Measurements from ENCODE around the gene HOXA10. TPM values are rescaled to one million over a fixed set of nuclear protein-coding genes. Genes with fewer than 3 reads are reported as not detected.

HOXA10 gene
- total and polyA plus RNA-seq, 9 donors, result 0.25 to 2.8 (median 0.91) TPM; not detected in 1

DNA sequence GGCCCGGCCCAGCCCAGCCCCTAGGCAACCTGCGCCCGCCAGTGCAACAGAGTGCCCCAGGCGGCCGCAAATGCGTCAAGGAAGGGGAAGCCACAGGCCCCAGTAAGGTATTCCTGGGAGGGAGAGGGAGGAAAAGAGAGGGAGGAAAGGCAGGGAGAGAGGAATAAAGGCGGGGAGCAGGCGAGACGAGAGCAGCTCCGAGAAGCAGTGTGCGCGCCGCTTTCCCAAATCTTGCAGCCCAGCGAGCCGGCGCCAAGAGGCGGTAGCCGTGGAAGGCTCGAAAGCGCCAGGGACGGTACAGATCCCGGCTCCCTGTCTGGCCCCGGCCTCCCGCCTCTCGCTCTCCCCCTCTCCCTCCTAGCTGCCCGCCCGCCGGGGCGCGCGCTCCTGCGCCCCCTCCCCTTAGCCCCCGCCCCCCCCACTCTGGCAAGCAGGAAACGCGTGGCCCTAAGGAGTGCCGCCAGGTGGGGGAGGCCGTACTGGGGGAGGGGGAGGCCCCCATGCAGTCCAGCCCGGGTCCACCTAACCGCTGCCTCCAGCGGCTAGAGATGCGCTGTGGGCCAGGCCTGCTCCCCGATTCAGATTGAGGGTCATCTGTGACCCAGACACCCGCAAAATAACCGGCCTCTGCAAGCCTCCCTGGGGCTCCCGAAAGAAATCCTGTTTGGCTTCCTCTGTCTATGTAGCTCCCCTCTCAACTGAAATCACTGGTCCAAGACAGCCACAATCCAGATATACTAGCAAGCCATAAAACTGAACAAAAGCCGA lies 4.3 kb downstream of the HOXA10 start:
- H3K27me3 ChIP-seq, result peaks cover 22% of the 10 kb centered on the region
- no peak overlapping the region for H3K27ac ChIP-seq
- TF ChIP-seq POLR2A (IDR thresholded peaks at IDR 0.05) (no peak), EP300 (IDR thresholded peaks at IDR 0.05) (no peak)
- TF ChIP-seq, protein P1, sequence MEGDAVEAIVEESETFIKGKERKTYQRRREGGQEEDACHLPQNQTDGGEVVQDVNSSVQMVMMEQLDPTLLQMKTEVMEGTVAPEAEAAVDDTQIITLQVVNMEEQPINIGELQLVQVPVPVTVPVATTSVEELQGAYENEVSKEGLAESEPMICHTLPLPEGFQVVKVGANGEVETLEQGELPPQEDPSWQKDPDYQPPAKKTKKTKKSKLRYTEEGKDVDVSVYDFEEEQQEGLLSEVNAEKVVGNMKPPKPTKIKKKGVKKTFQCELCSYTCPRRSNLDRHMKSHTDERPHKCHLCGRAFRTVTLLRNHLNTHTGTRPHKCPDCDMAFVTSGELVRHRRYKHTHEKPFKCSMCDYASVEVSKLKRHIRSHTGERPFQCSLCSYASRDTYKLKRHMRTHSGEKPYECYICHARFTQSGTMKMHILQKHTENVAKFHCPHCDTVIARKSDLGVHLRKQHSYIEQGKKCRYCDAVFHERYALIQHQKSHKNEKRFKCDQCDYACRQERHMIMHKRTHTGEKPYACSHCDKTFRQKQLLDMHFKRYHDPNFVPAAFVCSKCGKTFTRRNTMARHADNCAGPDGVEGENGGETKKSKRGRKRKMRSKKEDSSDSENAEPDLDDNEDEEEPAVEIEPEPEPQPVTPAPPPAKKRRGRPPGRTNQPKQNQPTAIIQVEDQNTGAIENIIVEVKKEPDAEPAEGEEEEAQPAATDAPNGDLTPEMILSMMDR (IDR thresholded peaks at IDR 0.05), result no peak
- peaks cover 14% of the 10 kb centered on the region for H3K4me1 ChIP-seq (ENCODE audit: insufficient read depth)
- 5 to 11% (median 5%) methylated on average over 41 to 46 of the region's 46 CpGs for WGBS, 3 donors
- peak overlapping the region; percentile 53 for H3K4me3 ChIP-seq
- no peaks in the 10 kb centered on the region for H3K36me3 ChIP-seq
- intact Hi-C loops (cut with DNase I), result loop anchor here in 3 of 4 donors (5.0 to 10.0 kb wide), 3 partner anchors 795 to 1285 kb away; no protein-coding TSS in a partner anchor
- peak in 2 of 5 donors; percentile 10 to 36 for DNase-seq
- no peaks in the 10 kb centered on the region for H3K9me3 ChIP-seq

DNA sequence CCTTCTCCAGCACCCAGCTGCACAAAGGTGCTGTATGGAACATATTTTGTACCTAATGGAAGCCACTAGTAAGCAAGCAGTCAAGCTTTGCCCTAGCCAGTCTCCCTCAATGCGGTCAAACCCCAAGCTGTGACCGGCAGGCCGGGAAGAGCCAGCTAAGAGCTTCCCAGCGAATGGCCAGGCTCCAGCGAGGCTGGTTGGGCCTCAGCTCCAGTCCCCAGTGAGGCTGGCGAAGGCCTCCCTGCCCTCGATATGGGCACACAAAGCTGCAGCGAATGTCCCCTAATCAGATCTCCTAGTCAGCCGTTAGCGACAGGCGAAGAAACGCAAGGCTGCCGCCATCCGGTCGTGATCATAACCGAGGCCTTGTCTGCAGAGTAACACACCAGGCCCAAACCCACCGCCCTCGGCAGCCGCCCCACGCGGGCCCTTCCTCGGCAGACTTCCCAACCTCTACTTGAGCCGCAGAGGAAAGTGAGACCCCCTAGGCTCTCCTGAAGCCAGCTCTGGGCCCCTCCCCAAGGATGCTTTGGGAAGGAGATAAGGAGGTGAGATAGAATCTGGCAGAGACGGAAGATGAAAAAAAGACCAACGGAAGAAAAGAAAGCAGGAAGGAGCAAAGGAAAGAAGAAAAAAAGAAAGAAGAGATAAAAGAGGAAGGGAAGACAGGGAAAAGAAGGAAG lies 5.7 kb downstream of the HOXA10 start:
- WGBS, 3 donors, result 44 to 55% (median 45%) methylated on average over 25 of the region's 25 CpGs
- intact Hi-C loops (cut with DNase I), result loop anchor here in 3 of 4 donors (5.0 to 10.0 kb wide), 3 partner anchors 794 to 1284 kb away; no protein-coding TSS in a partner anchor
- Histone ChIP-seq H3K36me3 (no peaks in the 10 kb centered on the region), H3K27me3 (peaks cover 22% of the 10 kb centered on the region), H3K4me1 (ENCODE audit: insufficient read depth) (peaks cover 7% of the 10 kb centered on the region), H3K27ac (no peak overlapping the region), H3K9me3 (no peaks in the 10 kb centered on the region), H3K4me3 (peak overlapping the region; percentile 53)
- DNase-seq, result no peak
- TF ChIP-seq EP300 (IDR thresholded peaks at IDR 0.05) (no peak), POLR2A (IDR thresholded peaks at IDR 0.05) (no peak)
- TF ChIP-seq, protein P1 (IDR thresholded peaks at IDR 0.05), result no peak

DNA sequence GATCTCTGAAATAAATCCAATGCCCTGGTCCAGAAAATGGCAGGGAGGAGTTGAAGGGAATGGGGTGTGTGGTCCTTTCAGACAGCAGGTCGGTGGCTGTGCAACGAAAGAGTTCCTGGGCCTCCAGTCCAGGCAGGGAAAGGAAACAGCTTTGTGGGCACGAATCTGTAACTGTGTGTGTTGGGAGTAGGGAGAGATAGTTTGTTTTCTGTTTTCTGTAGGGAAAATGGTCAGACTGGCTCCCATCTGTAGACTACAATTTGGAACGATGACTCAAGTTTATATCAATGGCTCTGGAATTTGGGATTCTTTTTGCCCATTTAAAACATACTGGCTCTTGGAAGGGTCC lies 6.2 kb downstream of the HOXA10 start:
- peak overlapping the region; percentile 53 for H3K4me3 ChIP-seq
- WGBS, 3 donors, result 53 to 57% (median 56%) methylated on average over 4 of the region's 4 CpGs
- no peaks in the 10 kb centered on the region for H3K9me3 ChIP-seq
- H3K27me3 ChIP-seq, result peaks cover 22% of the 10 kb centered on the region
- H3K4me1 ChIP-seq (ENCODE audit: insufficient read depth), result peaks cover 5% of the 10 kb centered on the region
- intact Hi-C loops (cut with DNase I), result loop anchor here in 3 of 4 donors (5.0 to 10.0 kb wide), 3 partner anchors 793 to 1283 kb away; no protein-coding TSS in a partner anchor
- no peak overlapping the region for H3K27ac ChIP-seq
- no peak for DNase-seq
- TF ChIP-seq, protein P1 (IDR thresholded peaks at IDR 0.05), result no peak
- TF ChIP-seq EP300 (IDR thresholded peaks at IDR 0.05), result no peak
- TF ChIP-seq POLR2A (IDR thresholded peaks at IDR 0.05), result no peak
- no peaks in the 10 kb centered on the region for H3K36me3 ChIP-seq

DNA sequence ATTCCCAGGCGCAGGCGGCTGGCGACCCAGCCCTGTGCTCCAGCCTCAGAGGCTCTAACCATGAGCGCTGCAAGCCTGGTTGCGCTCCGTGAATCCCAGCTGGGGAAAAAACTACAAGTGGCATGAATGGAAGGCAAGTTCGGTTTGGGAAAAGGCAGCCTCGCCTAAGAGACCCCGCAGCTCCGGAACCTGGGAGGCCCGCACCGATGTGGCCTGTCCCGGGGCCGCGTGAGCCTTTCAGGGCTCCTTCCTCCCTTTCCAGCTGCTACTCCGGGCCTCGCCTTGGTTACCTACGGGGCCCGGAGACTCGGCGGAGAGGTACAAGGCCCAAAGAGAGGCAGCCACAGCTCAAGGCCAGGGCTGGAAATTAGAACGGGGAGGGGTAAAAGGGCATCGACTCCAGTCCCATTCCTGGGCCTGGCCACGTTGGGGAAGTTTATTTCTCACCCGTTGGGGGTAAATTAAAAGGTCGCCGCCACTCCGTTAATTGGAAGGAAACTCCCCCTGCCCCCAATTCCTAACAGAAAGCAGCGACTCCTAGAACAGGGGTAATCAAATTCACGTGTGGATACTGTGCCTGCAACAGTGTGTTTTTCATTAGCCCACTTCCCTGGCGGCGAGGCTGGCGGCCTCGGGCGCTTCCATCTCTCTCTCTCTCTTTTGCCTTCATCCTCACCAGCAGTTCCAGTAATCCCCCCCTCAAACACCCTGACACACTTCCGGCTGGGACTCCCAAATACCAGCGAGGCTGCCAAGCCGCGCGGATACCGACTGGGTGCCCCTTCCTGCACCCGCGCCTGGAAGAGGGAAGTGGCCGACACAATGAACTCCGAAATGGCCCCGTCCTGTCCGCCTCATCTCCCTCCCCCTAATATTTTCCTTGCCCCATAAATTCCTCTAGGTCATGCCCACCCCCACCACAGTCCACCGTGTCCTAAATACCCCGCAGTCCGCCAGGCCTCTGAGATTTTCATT lies 7.3 kb downstream of the HOXA10 start:
- intact Hi-C loops (cut with DNase I), result loop anchor here in 3 of 4 donors (5.0 to 10.0 kb wide), 3 partner anchors 792 to 1282 kb away; no protein-coding TSS in a partner anchor
- Histone ChIP-seq H3K9me3 (no peaks in the 10 kb centered on the region), H3K27me3 (peaks cover 22% of the 10 kb centered on the region), H3K27ac (no peak overlapping the region), H3K4me1 (ENCODE audit: insufficient read depth) (no peaks in the 10 kb centered on the region), H3K36me3 (no peaks in the 10 kb centered on the region), H3K4me3 (peak overlapping the region; percentile 53)
- DNase-seq, result no peak
- TF ChIP-seq EP300 (IDR thresholded peaks at IDR 0.05), result no peak
- TF ChIP-seq POLR2A (IDR thresholded peaks at IDR 0.05), result no peak
- TF ChIP-seq, protein P1 (IDR thresholded peaks at IDR 0.05), result no peak
- 25 to 44% (median 30%) methylated on average over 50 of the region's 50 CpGs for WGBS, 3 donors
